Adrenal gland (tissue), 12 donors: ENCODE measurements around the gene MEAF6. TPM values are rescaled to one million over a fixed set of nuclear protein-coding genes. Genes with fewer than 3 reads are reported as not detected.

Experiments used
- DNase-seq, 7 donors: peaks; one replicate each; pipeline ENCODE4 v3.0.0-alpha.2; 2019 to 2020
- H3K27ac ChIP-seq, 5 donors: fragments of 200-600 bp; sonication (generic) in 4 of 5; 1 replicate in 3 of 5; 2 replicates in 2 of 5; pipeline versions ENCODE4 v1.5.1 to v1.8.0; 2016 to 2020; ENCODE audit warnings: mild to moderate bottlenecking in 1 of 5
- H3K27me3 ChIP-seq: fragments of 200-600 bp; 2 replicates; pipeline ENCODE4 v1.8.0; 2021
- H3K36me3 ChIP-seq, 2 donors: fragments of 200-600 bp; replicated peaks in 1 of 2; 1 replicate in 1 of 2; 2 replicates in 1 of 2; pipeline versions ENCODE4 v1.5.1 to v1.8.0; 2018 to 2022
- H3K4me1 ChIP-seq, 2 donors: fragments of 200-600 bp; replicated peaks in 1 of 2; 1 replicate in 1 of 2; 2 replicates in 1 of 2; pipeline versions ENCODE4 v1.5.1 to v1.8.0; 2018 to 2021
- H3K4me3 ChIP-seq, 4 donors: fragments of 200-600 bp; sonication (generic) in 3 of 4; one replicate each; pipeline ENCODE4 v1.5.1; 2016 to 2018
- H3K9me3 ChIP-seq, 3 donors: fragments of 200-600 bp; sonication (generic) in 1 of 3; replicated peaks in 1 of 3; 1 replicate in 2 of 3; 2 replicates in 1 of 3; pipeline versions ENCODE4 v1.5.1 to v1.8.0; 2016 to 2021
- CTCF ChIP-seq, 6 experiments: fragments of 450-650 bp in 4 of 6; fragments of 200-600 bp in 2 of 6; sonication (generic) in 1 of 6; IDR thresholded peaks; 1 replicate in 5 of 6; 2 replicates in 1 of 6; pipeline versions ENCODE4 v1.5.1 to v1.8.0; 2016 to 2021; ENCODE audit warnings: antibody characterized with exemption in 6 of 6, mild to moderate bottlenecking in 2 of 6, moderate library complexity in 1 of 6
- POLR2A ChIP-seq, 2 donors: fragments of 450-650 bp; IDR thresholded peaks; one replicate each; pipeline ENCODE4 v1.6.1; 2017; ENCODE audit warnings: antibody characterized with exemption in 2 of 2, mild to moderate bottlenecking in 2 of 2, moderate library complexity in 1 of 2
- WGBS, 4 donors: extraction: QIAGEN DNeasy Blood & Tissue Kit in 2 of 4; methylation state at CpG; one replicate each; pipeline versions ENCODE4 v1.1.5 to v1.1.7; 2013 to 2017; 5-methylcytosine and 5-hydroxymethylcytosine counted together
- intact Hi-C, 2 donors: fragments of 100-400 bp; cut with DNase I; formaldehyde crosslinking; loops; one replicate each; pipeline versions ENCODE4 v1.14.1 to v1.15.0; 2022 to 2023
- polyA plus RNA-seq, 3 donors: library from polyadenylated mRNA; stranded (reverse); fragments of 200-250 nt in 2 of 3; fragments of 350-450 nt in 1 of 3; fragmentation: Illumina TruSeq in 1 of 3; extraction: RNeasy Lipid Tissue Mini Kit (QIAGEN cat#74804) in 1 of 3; gene quantifications; one replicate each; pipeline ENCODE4 v1.2.3, GENCODE V29; 2013 to 2014
- total RNA-seq, 9 donors: library from RNA; depleted of rRNA in 4 of 9; stranded (reverse); fragments of >200 nt in 4 of 9; fragments of 120-200 nt in 1 of 9; fragmentation: NEBNext Ultra II Directional in 1 of 9; extraction: Animal tissue kit (Norgen Biotek cat#: 25700) in 1 of 9; gene quantifications; one replicate each; pipeline versions ENCODE4 v1.1.0 to v1.2.4, GENCODE V29; 2013 to 2023
- donor health status: healthy with polysubstance abuse.
- donor health status: Bipolar disorder and iron deficiency.
- donor health status: DM: yes; HTN: yes; CAD: no.
- donor health status: DM: no; HTN: no; CAD: no.
- donor health status: DM: no; HTN: no; CAD: no.
- donor health status: DM: yes; HTN: yes; CAD: no.

The MEAF6 gene
- total and polyA plus RNA-seq, 12 donors = 37.8 to 74.5 (median 56.0) TPM

- Histone ChIP-seq H3K27ac (no peak overlapping the region), H3K36me3 (no peaks in the 10 kb centered on the region), H3K27me3 (no peaks in the 10 kb centered on the region), H3K4me3 (no peak overlapping the region), H3K9me3 (no peaks in the 10 kb centered on the region), H3K4me1 (peaks cover 34 to 51% of the 10 kb centered on the region in 2 donors)
- WGBS, 4 donors = 56 to 72% (median 68%) methylated on average over 3 of the region's 3 CpGs
- DNase-seq = no peak
- TF ChIP-seq CTCF (IDR thresholded peaks at IDR 0.05) (no peak), POLR2A (IDR thresholded peaks at IDR 0.05) (no peak)
- intact Hi-C loops = no loop called here
Measured at GRCh38 chr1:37469386-37469785, 45.2 kb downstream of the MEAF6 start.

DNA sequence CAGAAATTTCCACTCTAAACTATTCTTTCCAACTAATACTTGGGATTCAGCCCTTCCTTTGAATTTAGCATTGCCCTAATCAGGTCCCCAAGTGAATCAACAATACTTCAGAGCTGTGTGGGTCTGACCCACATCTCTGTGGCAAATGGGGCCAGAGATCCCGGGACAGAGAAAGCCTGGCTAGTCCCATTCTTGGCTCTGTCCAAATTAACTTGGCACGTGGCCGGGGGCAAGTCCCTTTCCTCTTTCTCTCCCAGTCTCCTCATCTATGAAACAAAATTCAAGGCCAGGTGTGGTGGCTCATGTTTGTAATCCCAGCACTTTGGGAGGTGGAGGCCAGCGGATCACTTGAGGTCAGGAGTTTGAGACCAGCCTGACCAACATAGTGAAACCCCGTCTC lies 46.5 kb downstream of the MEAF6 start:
- WGBS, 4 donors = 64 to 86% (median 69%) methylated on average over 5 of the region's 5 CpGs
- peak in 4 of 7 donors; percentile 29 to 62 (median 57) for DNase-seq
- Histone ChIP-seq H3K27me3 (no peaks in the 10 kb centered on the region), H3K27ac (peak overlapping the region in 2 of 5 donors; percentile 11 to 19), H3K4me1 (peaks cover 34 to 40% of the 10 kb centered on the region in 2 donors), H3K9me3 (no peaks in the 10 kb centered on the region), H3K36me3 (no peaks in the 10 kb centered on the region), H3K4me3 (no peak overlapping the region)
- TF ChIP-seq CTCF (IDR thresholded peaks at IDR 0.05) (no peak), POLR2A (IDR thresholded peaks at IDR 0.05) (no peak)
- intact Hi-C loops = no loop called here

DNA sequence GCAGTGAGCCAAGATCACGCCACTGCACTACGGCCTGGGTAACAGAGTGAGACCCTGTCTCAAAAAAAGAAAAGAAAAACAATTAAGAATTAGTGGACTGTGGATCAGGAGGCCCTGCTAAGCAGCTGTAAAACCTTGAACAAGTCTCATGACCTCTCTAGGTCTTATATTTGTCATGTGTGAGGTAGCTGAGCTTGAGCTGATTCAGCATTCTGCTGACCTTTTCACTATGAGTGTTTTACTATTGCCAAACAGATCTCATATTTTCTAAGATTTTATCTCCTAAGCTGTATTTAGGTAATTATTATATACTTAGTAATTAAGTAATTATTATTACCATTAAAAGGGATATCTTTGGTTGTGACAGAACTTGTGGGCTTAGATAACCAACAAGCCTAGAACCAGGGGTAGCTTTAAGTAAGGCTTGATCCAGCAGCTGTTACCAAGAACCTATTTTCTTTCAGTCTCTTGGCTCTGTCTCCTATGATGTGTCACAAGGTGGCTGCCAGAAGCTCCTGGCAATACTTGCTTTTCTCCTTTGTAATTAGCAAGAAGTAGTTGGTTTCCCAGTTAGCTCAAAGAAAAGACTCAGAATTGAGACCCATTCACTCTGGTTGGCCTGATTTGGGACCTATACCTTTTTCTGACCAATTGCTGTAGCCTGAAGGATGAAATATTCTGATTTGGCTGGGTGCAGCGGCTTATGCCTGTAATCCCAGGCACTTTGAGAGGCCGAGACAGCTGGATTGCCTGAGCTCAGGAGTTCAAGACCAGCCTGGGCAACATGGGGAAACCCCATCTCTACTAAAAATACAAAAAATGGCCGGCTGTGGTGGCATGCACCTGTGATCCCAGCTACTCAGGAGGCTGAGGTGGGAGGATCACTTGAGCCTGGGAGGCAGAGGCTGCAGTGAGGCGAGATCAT lies 48.7 kb downstream of the MEAF6 start:
- peak overlapping the region; percentile 74 to 91 (median 83) for H3K27ac ChIP-seq
- H3K4me3 ChIP-seq = no peak overlapping the region
- WGBS, 4 donors = 65 to 81% (median 76%) methylated on average over 5 to 6 of the region's 6 CpGs
- H3K27me3 ChIP-seq = no peaks in the 10 kb centered on the region
- H3K4me1 ChIP-seq = peaks cover 15 to 18% of the 10 kb centered on the region in 2 donors
- H3K36me3 ChIP-seq = no peaks in the 10 kb centered on the region
- intact Hi-C loops = no loop called here
- H3K9me3 ChIP-seq = no peaks in the 10 kb centered on the region
- DNase-seq = peak in 6 of 7 donors; percentile 52 to 67 (median 58)
- TF ChIP-seq POLR2A (IDR thresholded peaks at IDR 0.05) (no peak), CTCF (IDR thresholded peaks at IDR 0.05) (no peak)

GRCh38 chr1:37464443-37464842 lies 50.1 kb downstream of the MEAF6 start:
- intact Hi-C loops = no loop called here
- WGBS, 4 donors = 64 to 93% (median 76%) methylated on average over 2 of the region's 2 CpGs

More at GRCh38 chr1:37464443-37464842, 50.1 kb downstream of the MEAF6 start:
- peak overlapping the region in 2 of 5 donors; percentile 88 to 91 for H3K27ac ChIP-seq
- H3K9me3 ChIP-seq = no peaks in the 10 kb centered on the region
- no peak overlapping the region for H3K4me3 ChIP-seq
- peaks cover 15 to 16% of the 10 kb centered on the region in 2 donors for H3K4me1 ChIP-seq
- TF ChIP-seq POLR2A (IDR thresholded peaks at IDR 0.05) (no peak), CTCF (IDR thresholded peaks at IDR 0.05) (no peak)
- no peaks in the 10 kb centered on the region for H3K27me3 ChIP-seq
- no peaks in the 10 kb centered on the region for H3K36me3 ChIP-seq
- DNase-seq = no peak
